ENCODE results near the gene MTUS2. TPM values are rescaled to one million over a fixed set of nuclear protein-coding genes. Genes with fewer than 3 reads are reported as not detected.
"Not testable (repeated sequence)": the region's sequence is repeated elsewhere in the genome, so short reads cannot be mapped to it uniquely, and the experiment has no call there.

The MTUS2 gene
- polyA plus RNA-seq, 1 donor: 0.52 TPM

GRCh38 chr13:29324601-29325000, 504.5 kb downstream of the MTUS2 start:
- DNase-seq: no peak

GRCh38 chr13:29328501-29328900, 508.4 kb downstream of the MTUS2 start:
- no peak for DNase-seq

- no peak for DNase-seq
Measured at GRCh38 chr13:29336356-29336755, 516.2 kb downstream of the MTUS2 start.

GRCh38 chr13:29339386-29340272, 519.5 kb downstream of the MTUS2 start:
- DNase-seq: no peak

- DNase-seq: not testable (repeated sequence)
Measured at GRCh38 chr13:29345860-29346582, 525.9 kb downstream of the MTUS2 start.

- DNase-seq: no peak
Measured at GRCh38 chr13:29355029-29355428, 534.9 kb downstream of the MTUS2 start.

GRCh38 chr13:29359181-29359580, 539.0 kb downstream of the MTUS2 start:
- no peak for DNase-seq

GRCh38 chr13:29361716-29362115, 541.6 kb downstream of the MTUS2 start:
- DNase-seq: no peak

GRCh38 chr13:29362849-29363604, 542.9 kb downstream of the MTUS2 start:
- DNase-seq: peak; percentile 61

GRCh38 chr13:29369060-29369743, 549.1 kb downstream of the MTUS2 start:
- DNase-seq: peak; percentile 67

- no peak for DNase-seq
Measured at GRCh38 chr13:29379281-29379680, 559.1 kb downstream of the MTUS2 start.

- no peak for DNase-seq
Measured at GRCh38 chr13:29379865-29380264, 559.7 kb downstream of the MTUS2 start.

GRCh38 chr13:29382021-29382420, 561.9 kb downstream of the MTUS2 start:
- no peak for DNase-seq

- DNase-seq: no peak
Measured at GRCh38 chr13:29383476-29383875, 563.3 kb downstream of the MTUS2 start.

GRCh38 chr13:29384466-29384865, 564.3 kb downstream of the MTUS2 start:
- DNase-seq: no peak

- no peak for DNase-seq
Measured at GRCh38 chr13:29384871-29385270, 564.7 kb downstream of the MTUS2 start.

- DNase-seq: no peak
Measured at GRCh38 chr13:29386246-29386645, 566.1 kb downstream of the MTUS2 start.

- DNase-seq: not testable (repeated sequence)
Measured at GRCh38 chr13:29390598-29390997, 570.5 kb downstream of the MTUS2 start.

GRCh38 chr13:29396446-29396845, 576.3 kb downstream of the MTUS2 start:
- no peak for DNase-seq

- DNase-seq: no peak
Measured at GRCh38 chr13:29397265-29397664, 577.1 kb downstream of the MTUS2 start.

GRCh38 chr13:29402166-29402636, 582.1 kb downstream of the MTUS2 start:
- DNase-seq: peak; percentile 5

GRCh38 chr13:29405401-29405800, 585.3 kb downstream of the MTUS2 start:
- no peak for DNase-seq
